Measurements from ENCODE around the gene RBM33. TPM values are rescaled to one million over a fixed set of nuclear protein-coding genes. Genes with fewer than 3 reads are reported as not detected.

Gene RBM33
- total and polyA plus RNA-seq, 10 of the 15 experiments (the other 5 are each of a cell fraction or from before 2014, with no cell fraction given) = 4.7 to 67.2 (median 24.3) TPM

- DNase-seq (ENCODE audit: low read depth, low spot score) = no peak
- peaks cover 3 to 12% of the 10 kb centered on the region in 2 experiments; a peak in 3 of 4 replicates for H3K36me3 ChIP-seq (ENCODE audit: control insufficient read depth in 2 of 2, insufficient read depth in 2 of 2, low read length in 1 of 2)
- SMC1A ChIA-PET (ENCODE audit: uncharacterized antibody, unreplicated experiment) = interaction anchor here (0.6 to 2.6 kb wide), 3 partner anchors 10 to 1092 kb away, joined by 3 to 9 read pairs (median 4); no protein-coding TSS in a partner anchor
- in situ Hi-C loops (cut with MboI) = no loop called here
- H3K79me2 ChIP-seq (ENCODE audit: control insufficient read depth, insufficient read depth, low read length) = peaks cover 95% of the 10 kb centered on the region
- H3K27ac ChIP-seq (ENCODE audit: control insufficient read depth, insufficient read depth) = no peak overlapping the region; the same call in 1 of the 2 replicates
- no peak overlapping the region for H3K9ac ChIP-seq (ENCODE audit: control insufficient read depth, insufficient read depth, low read length)
- WGBS (ENCODE audit: insufficient coverage, insufficient replicate concordance, low lambda C conversion rate, missing lambda C conversion rate) = 95% methylated on average over 5 of the region's 5 CpGs
- no peak overlapping the region for H3K4me2 ChIP-seq (ENCODE audit: control insufficient read depth, insufficient read depth)
- intact Hi-C loops (cut with micrococcal nuclease; ENCODE audit: unreplicated experiment) = no loop called here
- H3K4me3 ChIP-seq = no peak overlapping the region
- H3K9me3 ChIP-seq (replicated peaks; ENCODE audit: control insufficient read depth, insufficient read depth, low read length) = peaks cover 7% of the 10 kb centered on the region; the same call in 2 of the 3 replicates
- TF ChIP-seq SKIL (IDR thresholded peaks at IDR 0.05; ENCODE audit: low read depth, poor library complexity, severe bottlenecking) (no peak), GATAD2B (conservative IDR thresholded peaks at IDR 0.05; ENCODE audit: low read depth) (no peak), ZNF274 (IDR thresholded peaks at IDR 0.05; ENCODE audit: insufficient read depth, insufficient read length) (no peak)
- BruUV-seq (replicated peaks) = no TSS peak
- RAD21 ChIA-PET (ENCODE audit: unreplicated experiment) = interaction anchor here (0.6 kb wide), 1 partner anchor 49 kb away, joined by 3 read pairs; no protein-coding TSS in a partner anchor
- no peak for ATAC-seq
- H4K20me1 ChIP-seq (ENCODE audit: control insufficient read depth, insufficient read depth) = no peaks in the 10 kb centered on the region; the same call in 1 of the 2 replicates
- H3K4me1 ChIP-seq (ENCODE audit: control insufficient read depth, insufficient read depth, low read length) = peaks cover 13% of the 10 kb centered on the region
- CTCF ChIA-PET = interaction anchor here (1.3 kb wide), 1 partner anchor 22 kb away, joined by 3 read pairs; no protein-coding TSS in a partner anchor
- no peak overlapping the region for H2AFZ ChIP-seq (ENCODE audit: control insufficient read depth, low read depth, low read length)
- no peaks in the 10 kb centered on the region for H3K27me3 ChIP-seq (replicated peaks in 1 of 2; ENCODE audit: control insufficient read depth in 2 of 2, insufficient read depth in 2 of 2, low read length in 1 of 2)
- FAIRE-seq = no peak
- POLR2A ChIA-PET = no interaction called here
Measured at GRCh38 chr7:155662343-155663043, 18.0 kb downstream of the RBM33 start.
